Keratinocyte (primary cell): ENCODE measurements around the gene CKAP2L. TPM values are rescaled to one million over a fixed set of nuclear protein-coding genes. Genes with fewer than 3 reads are reported as not detected.

Experiments used
- DNase-seq: peaks from one replicate; pipeline ENCODE4 v3.0.0-alpha.2; 2011; ENCODE audit warnings: low read depth, missing footprints, low spot score
- FAIRE-seq: peaks from 2 replicates; lab custom pipeline; 2011; peaks lifted over from hg19 to GRCh38; lab: Jason Lieb, UNC
- H2AFZ ChIP-seq: 2 replicates; pipeline ENCODE4 v1.6.0; 2012; ENCODE audit warnings: low read length, control low read depth, inconsistent platforms; ENCODE audit not compliant: control insufficient read depth
- H3K27ac ChIP-seq: 2 replicates; pipeline ENCODE4 v1.5.1; 2011; ENCODE audit warnings: low read length; ENCODE audit not compliant: control insufficient read depth, insufficient read depth
- H3K27me3 ChIP-seq: 3 replicates; pipeline ENCODE4 v1.6.0; 2011; ENCODE audit warnings: low read length; ENCODE audit not compliant: control insufficient read depth, insufficient read depth; ENCODE audit errors: extremely low read depth
- H3K36me3 ChIP-seq, 2 experiments: 2 replicates in 1 of 2; 3 replicates in 1 of 2; pipeline ENCODE4 v1.5.1; 2011; ENCODE audit warnings: low read length in 2 of 2, mild to moderate bottlenecking in 1 of 2; ENCODE audit not compliant: control insufficient read depth in 2 of 2, insufficient read depth in 2 of 2; ENCODE audit errors: extremely low read depth in 1 of 2
- H3K4me1 ChIP-seq: 3 replicates; pipeline ENCODE4 v1.5.1; 2011; ENCODE audit warnings: low read length; ENCODE audit not compliant: control insufficient read depth, insufficient read depth; ENCODE audit errors: extremely low read depth
- H3K4me2 ChIP-seq: 3 replicates; pipeline ENCODE4 v1.6.0; 2011; ENCODE audit warnings: low read depth, low read length; ENCODE audit not compliant: control insufficient read depth, insufficient read depth; ENCODE audit errors: extremely low read depth
- H3K4me3 ChIP-seq, 3 experiments: fragments of 200-600 bp in 1 of 3; sonication (generic) in 1 of 3; 2 replicates in 2 of 3; 3 replicates in 1 of 3; pipeline ENCODE4 v1.5.1; 2011 to 2016; ENCODE audit warnings: low read length in 3 of 3, mild to moderate bottlenecking in 3 of 3, control low read depth in 2 of 3, inconsistent platforms in 1 of 3, low read depth in 1 of 3, mixed read lengths in 1 of 3, mixed run types in 1 of 3, moderate library complexity in 1 of 3; ENCODE audit not compliant: control insufficient read depth in 2 of 3, insufficient read depth in 2 of 3; ENCODE audit errors: extremely low read depth in 1 of 3
- H3K79me2 ChIP-seq: 2 replicates; pipeline ENCODE4 v1.6.0; 2012; ENCODE audit warnings: low read length; ENCODE audit not compliant: control insufficient read depth, insufficient read depth
- H3K9ac ChIP-seq: 3 replicates; pipeline ENCODE4 v1.6.0; 2011; ENCODE audit warnings: low read length; ENCODE audit not compliant: control insufficient read depth, insufficient read depth; ENCODE audit errors: extremely low read depth
- H3K9me1 ChIP-seq: 3 replicates; pipeline ENCODE4 v1.6.0; 2011; ENCODE audit warnings: low read length; ENCODE audit not compliant: control insufficient read depth, insufficient read depth; ENCODE audit errors: extremely low read depth
- H3K9me3 ChIP-seq: 2 replicates; pipeline ENCODE4 v1.5.1; 2012; ENCODE audit warnings: low read depth, low read length; ENCODE audit not compliant: control insufficient read depth
- H4K20me1 ChIP-seq: 3 replicates; pipeline ENCODE4 v1.6.0; 2011; ENCODE audit warnings: low read length; ENCODE audit not compliant: control insufficient read depth, insufficient read depth; ENCODE audit errors: extremely low read depth
- EZH2 ChIP-seq: IDR thresholded peaks from one replicate; pipeline ENCODE4 v1.6.1; 2012; ENCODE audit warnings: inconsistent platforms, mild to moderate bottlenecking, low read length, moderate library complexity
- dilution Hi-C: fragments of 300-500 bp; cut with MboI; formaldehyde crosslinking; loops from one replicate; pipeline ENCODE4 v1.7.0; 2020; ENCODE audit warnings: low sequenced_read_pairs; ENCODE audit not compliant: extremely low pct_ligation_motif_present
- polyA plus RNA-seq, 5 experiments: library from polyadenylated mRNA; depleted of rRNA in 3 of 5; stranded (reverse) in 3 of 5; stranded (forward) in 1 of 5; unstranded in 1 of 5; fragments of >200 nt; gene quantifications; 1 replicate in 1 of 5; 2 replicates in 3 of 5; 3 replicates in 1 of 5; pipeline versions ENCODE4 v1.2.1 to v1.2.3, GENCODE V29; 2011 to 2012; ENCODE audit warnings: missing spikeins in 2 of 5, low read depth in 1 of 5, low replicate concordance in 1 of 5
- TF ChIP-seq, protein P1 (sequence below), 3 experiments: IDR thresholded peaks in 1 of 3; conservative IDR thresholded peaks in 1 of 3; optimal IDR thresholded peaks in 1 of 3; 2 replicates in 2 of 3; 3 replicates in 1 of 3; pipeline versions ENCODE3 to v1.5.1; 2011; ENCODE audit warnings: low read length in 3 of 3, mild to moderate bottlenecking in 3 of 3, moderate library complexity in 2 of 3, control low read depth in 1 of 3, inconsistent platforms in 1 of 3; ENCODE audit not compliant: insufficient read depth in 2 of 3; ENCODE audit errors: extremely low read depth in 1 of 3

CKAP2L gene
- polyA plus RNA-seq, 1 donor (not counting 4 experiments of a cell fraction or from before 2014, with no cell fraction given), result 10.9 TPM

DNA sequence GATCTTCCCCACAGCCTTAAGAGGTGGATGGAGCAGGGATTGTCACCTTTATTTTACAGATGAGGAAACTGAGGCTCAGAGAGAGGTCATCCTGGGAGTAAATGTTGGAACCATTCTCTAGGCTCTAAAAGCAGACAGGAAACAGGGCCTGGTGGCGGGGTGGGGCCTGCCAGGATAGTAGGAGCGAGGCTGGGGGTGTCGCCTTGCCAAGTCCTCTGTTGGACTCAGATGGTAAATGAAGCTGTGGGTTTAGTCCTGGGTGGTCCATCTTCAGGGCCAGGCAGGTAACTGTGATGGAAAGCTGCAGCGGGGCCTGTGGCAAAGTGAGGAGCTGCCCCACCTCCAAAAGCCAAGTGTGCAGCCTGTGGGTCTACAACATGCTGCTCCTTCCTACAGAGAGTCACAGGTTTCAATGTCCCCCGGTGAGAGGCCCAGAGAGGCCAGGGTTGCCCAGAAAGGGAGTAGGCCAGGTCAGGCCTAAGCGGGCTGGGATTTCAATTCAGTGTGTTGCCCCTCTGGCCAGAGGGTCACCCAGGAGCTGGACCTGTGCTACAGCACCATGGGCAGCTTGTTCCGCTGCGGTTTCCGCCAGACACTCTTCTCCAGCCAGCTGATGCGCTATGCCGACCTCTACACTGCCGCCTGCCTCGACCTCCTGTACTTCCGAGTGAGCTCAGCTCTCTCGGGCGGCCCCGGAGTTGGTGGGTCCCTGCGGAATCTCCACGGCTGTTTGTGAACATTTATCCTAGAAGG, 37.0 kb downstream of the CKAP2L start:
- Histone ChIP-seq H3K4me3 (no peak overlapping the region), H3K9me1 (no peaks in the 10 kb centered on the region), H4K20me1 (no peaks in the 10 kb centered on the region), H3K27ac (no peak overlapping the region), H3K4me2 (no peak overlapping the region), H3K36me3 (no peaks in the 10 kb centered on the region), H3K4me1 (peaks cover 13% of the 10 kb centered on the region), H2AFZ (no peak overlapping the region), H3K9ac (no peak overlapping the region), H3K9me3 (no peaks in the 10 kb centered on the region), H3K27me3 (no peaks in the 10 kb centered on the region), H3K79me2 (no peaks in the 10 kb centered on the region)
- DNase-seq (no peak), FAIRE-seq (no peak)
- TF ChIP-seq EZH2, result no peak
- TF ChIP-seq, protein P1, sequence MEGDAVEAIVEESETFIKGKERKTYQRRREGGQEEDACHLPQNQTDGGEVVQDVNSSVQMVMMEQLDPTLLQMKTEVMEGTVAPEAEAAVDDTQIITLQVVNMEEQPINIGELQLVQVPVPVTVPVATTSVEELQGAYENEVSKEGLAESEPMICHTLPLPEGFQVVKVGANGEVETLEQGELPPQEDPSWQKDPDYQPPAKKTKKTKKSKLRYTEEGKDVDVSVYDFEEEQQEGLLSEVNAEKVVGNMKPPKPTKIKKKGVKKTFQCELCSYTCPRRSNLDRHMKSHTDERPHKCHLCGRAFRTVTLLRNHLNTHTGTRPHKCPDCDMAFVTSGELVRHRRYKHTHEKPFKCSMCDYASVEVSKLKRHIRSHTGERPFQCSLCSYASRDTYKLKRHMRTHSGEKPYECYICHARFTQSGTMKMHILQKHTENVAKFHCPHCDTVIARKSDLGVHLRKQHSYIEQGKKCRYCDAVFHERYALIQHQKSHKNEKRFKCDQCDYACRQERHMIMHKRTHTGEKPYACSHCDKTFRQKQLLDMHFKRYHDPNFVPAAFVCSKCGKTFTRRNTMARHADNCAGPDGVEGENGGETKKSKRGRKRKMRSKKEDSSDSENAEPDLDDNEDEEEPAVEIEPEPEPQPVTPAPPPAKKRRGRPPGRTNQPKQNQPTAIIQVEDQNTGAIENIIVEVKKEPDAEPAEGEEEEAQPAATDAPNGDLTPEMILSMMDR (optimal IDR thresholded peaks at IDR 0.05 in 1 of 3, IDR thresholded peaks at IDR 0.05 in 1 of 3, conservative IDR thresholded peaks at IDR 0.05 in 1 of 3; ENCODE audit: extremely low read depth in 1 of 3, insufficient read depth in 2 of 3, low read length in 3 of 3), result no peak
- dilution Hi-C loops, result no loop called here

DNA sequence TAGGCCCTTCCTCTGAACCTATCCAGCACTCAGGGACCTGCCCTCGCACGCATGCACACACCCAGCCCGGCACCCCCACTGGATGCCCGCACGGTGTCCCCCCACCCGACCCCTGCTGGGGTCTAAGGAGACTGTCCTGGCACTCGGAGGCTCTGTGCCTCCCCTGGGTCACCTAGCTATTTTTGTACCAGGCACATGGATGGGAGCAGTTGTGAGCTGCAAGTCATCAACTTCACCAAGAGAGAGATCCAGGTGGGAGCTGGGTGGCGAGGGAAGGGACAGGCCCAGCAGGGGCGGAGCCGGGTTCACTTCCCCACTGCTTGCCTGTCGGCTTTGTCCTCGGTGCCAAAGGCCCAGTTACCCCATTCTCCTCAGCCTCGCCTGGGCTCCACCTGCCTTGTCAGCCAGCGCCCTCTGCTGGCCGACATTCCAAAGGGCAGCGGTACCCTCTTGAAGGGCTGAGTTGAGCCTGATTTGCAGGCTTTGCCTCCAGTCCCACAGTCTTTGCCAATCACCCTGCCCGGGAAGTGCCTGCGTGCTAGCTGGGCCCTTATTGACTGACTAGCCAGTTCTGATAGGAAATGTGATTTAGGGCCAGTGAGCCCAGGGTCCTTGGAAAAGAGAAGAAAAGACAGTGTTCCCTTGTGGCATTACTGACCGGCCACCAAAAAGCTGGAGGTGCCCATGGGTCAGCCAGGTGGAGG, 37.8 kb downstream of the CKAP2L start:
- Histone ChIP-seq H3K36me3 (no peaks in the 10 kb centered on the region), H3K79me2 (no peaks in the 10 kb centered on the region), H3K4me2 (no peak overlapping the region), H3K9me1 (no peaks in the 10 kb centered on the region), H2AFZ (peak overlapping the region; percentile 30), H3K9me3 (no peaks in the 10 kb centered on the region), H3K4me3 (no peak overlapping the region), H3K27me3 (no peaks in the 10 kb centered on the region), H4K20me1 (no peaks in the 10 kb centered on the region), H3K4me1 (peaks cover 13% of the 10 kb centered on the region), H3K27ac (peak overlapping the region; percentile 59), H3K9ac (peak overlapping the region; percentile 48)
- peak; percentile 90 for DNase-seq
- dilution Hi-C loops, result no loop called here
- TF ChIP-seq, protein P1 (optimal IDR thresholded peaks at IDR 0.05 in 1 of 3, IDR thresholded peaks at IDR 0.05 in 1 of 3, conservative IDR thresholded peaks at IDR 0.05 in 1 of 3; ENCODE audit: extremely low read depth in 1 of 3, insufficient read depth in 2 of 3, low read length in 3 of 3), result peak in 2 of 3 experiments; percentile 97
- TF ChIP-seq EZH2, result no peak
- FAIRE-seq, result peak; percentile 92
